ENCODE data around the gene S100A13.

S100A13 gene

DNA sequence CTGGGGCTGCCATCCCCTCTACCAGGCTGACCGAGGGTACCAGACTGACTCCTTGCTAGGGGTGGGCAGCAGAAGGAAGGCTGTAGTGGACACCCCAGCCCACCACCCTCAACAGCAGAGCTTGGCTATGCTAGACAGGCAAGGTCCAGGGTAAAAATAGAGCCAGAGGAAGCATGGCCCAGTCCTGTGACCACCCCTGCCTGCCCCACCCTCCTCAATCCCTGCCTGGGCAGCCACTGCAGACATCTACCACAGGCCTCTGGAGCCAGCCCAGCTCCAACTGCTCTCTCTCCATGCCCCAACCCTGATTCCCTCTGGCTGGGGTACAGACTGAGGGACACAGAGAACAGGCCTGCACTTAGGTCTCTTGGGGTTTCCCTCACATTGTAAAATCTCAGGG, 2.7 kb upstream of the S100A13 start:
- DNase-seq (ENCODE audit: extremely low spot score), result no peak
- CTCF ChIA-PET, result interaction anchor here (0.9 to 6.6 kb wide), 6 partner anchors 12 to 119 kb away, joined by 3 to 105 read pairs (median 4); partner anchors contain the start of gene S100A14
- POLR2A ChIA-PET, result interaction anchor here (0.5 to 0.6 kb wide), 2 partner anchors 67 to 363 kb away, joined by 3 to 5 read pairs; no protein-coding TSS in a partner anchor
- TF ChIP-seq CTCF (IDR thresholded peaks at IDR 0.05; ENCODE audit: control extremely low read depth, extremely low read depth, low read depth, missing control alignments), result no peak

GRCh38 chr1:153629343-153629665, 2.0 kb upstream of the S100A13 start:
- no peak for TF ChIP-seq CTCF (IDR thresholded peaks at IDR 0.05; ENCODE audit: control extremely low read depth, extremely low read depth, low read depth, missing control alignments)
- ChIA-PET CTCF (interaction anchor here (1.2 to 6.6 kb wide), 5 partner anchors 11 to 119 kb away, joined by 4 to 105 read pairs (median 11); partner anchors contain the start of gene S100A14), POLR2A (no interaction called here)
- no peak for DNase-seq (ENCODE audit: extremely low spot score)

DNA sequence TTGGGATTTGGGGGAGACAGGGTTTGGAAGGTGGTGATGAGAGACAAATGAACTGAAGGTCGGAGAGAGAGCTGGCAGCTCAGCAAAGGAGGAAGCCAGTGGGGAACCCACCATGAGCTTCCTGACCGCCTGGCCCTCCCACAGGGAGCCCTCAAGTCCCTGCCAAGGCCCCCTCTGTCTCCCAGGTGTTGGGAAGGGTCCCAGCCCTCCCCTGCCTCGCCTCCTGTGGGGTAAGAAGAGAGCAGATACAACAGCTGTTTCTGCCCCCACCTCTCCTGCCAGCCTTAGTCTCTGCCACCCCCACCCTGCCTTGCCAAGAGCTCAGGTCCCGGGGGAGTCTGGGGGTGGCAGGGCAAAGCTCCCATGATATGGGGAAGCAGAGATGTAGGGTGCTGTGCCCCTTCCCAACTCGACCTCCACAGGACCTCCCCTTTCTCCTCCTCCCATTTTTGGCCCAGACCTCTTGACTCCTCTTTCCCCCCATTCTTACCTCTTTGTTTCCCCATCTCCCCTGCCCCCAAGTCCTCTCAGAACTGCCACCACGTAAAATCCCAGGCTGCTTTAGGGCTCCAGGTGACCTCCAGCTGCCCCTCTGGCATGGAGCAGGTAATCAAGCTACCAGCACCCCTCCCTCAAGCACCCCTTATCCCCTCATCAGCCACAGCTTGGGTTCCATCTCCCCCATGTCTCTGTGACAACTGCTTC, 1.5 kb upstream of the S100A13 start:
- CTCF ChIA-PET, result interaction anchor here (0.7 to 6.6 kb wide), 11 partner anchors 9 to 118 kb away, joined by 3 to 105 read pairs (median 7); partner anchors contain the start of genes S100A14, S100A16 and S100A5
- no peak for DNase-seq (ENCODE audit: extremely low spot score)
- POLR2A ChIA-PET, result interaction anchor here (1.7 kb wide), 1 partner anchor 10 kb away, joined by 6 read pairs; no protein-coding TSS in a partner anchor
- no peak for TF ChIP-seq CTCF (IDR thresholded peaks at IDR 0.05; ENCODE audit: control extremely low read depth, extremely low read depth, low read depth, missing control alignments)

DNA sequence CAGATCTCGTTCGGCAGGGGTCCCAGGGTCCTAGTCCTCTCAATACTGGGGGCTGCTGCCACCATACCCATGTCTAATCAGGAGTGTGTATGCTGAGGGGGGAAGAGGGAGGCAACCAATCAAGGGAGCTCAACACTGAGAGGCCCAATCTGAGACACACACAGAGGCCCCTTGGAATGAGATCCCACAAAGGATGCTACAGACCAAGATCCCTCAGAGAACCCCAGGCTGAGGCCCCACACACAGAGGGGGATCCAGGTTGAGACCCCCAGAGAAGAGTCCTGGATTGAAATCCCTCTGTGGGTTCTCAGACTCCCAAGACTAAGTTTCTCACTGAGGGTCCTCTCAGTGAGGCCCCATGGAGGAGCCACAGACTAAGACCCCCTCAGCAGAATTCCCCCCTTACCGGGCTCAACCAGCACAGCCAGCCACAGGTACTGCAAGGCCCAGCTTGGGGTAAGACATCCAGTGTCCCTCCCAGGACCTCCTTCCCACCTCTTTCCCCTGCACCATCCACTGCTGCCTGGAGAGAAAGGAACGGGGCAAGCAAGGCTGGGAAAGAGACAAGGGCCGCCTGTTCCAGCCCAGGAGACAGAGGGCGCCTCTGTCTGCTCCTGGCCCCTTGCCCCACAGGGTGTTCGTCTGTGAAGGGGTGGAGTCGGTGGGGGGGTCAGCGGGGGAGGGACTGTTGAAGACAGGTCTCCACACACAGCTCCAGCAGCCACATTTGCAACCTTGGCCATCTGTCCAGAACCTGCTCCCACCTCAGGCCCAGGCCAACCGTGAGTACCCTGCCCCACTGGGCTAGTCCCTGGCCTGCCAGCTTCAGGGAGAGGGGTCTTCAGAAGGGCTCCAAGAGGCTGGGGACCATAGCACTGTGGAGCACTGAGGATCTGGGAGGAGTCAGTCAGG, 666 bp upstream of the S100A13 start, which contains the start of gene S100A1:
TSS of gene S100A1 (plus strand) at position 720 of the 912 bp plus-strand sequence. CDS start 2,088 bp downstream, outside the sequence.
- no peak for DNase-seq (ENCODE audit: extremely low spot score)
- ChIA-PET CTCF (interaction anchor here (0.7 to 6.6 kb wide), 25 partner anchors 9 to 272 kb away, joined by 3 to 105 read pairs (median 4); partner anchors contain the start of genes S100A14, S100A16, S100A5 and S100A6), POLR2A (interaction anchor here (1.1 to 1.7 kb wide), 2 partner anchors 10 to 56 kb away, joined by 3 to 6 read pairs; no protein-coding TSS in a partner anchor)
- TF ChIP-seq CTCF (IDR thresholded peaks at IDR 0.05; ENCODE audit: control extremely low read depth, extremely low read depth, low read depth, missing control alignments), result no peak

DNA sequence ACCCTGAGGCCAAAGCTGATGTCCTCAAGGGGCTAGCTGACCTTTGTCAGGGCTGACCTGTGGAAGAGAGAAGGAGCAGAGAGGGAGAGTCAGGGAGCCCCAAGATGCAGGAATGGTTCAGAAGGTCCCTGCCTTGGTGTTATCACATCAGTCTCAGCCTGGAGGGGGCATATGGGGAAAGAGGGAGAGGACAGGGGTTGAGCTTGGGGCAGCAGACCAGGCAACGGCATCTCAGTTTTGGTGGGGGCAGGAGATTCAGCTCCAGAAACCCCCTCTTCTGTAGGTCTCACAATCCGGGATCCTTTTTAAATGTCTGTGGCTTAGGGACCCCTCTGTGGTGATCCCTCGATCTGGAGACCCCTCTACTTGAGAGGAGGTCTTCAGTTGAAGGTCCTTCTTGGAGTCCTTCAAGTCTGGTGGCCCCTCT, 815 bp downstream of the S100A13 start:
- no peak for TF ChIP-seq CTCF (IDR thresholded peaks at IDR 0.05; ENCODE audit: control extremely low read depth, extremely low read depth, low read depth, missing control alignments)
- CTCF ChIA-PET, result interaction anchor here (0.8 to 6.6 kb wide), 18 partner anchors 8 to 131 kb away, joined by 3 to 105 read pairs (median 4); partner anchors contain the start of genes S100A14, S100A16 and S100A6
- POLR2A ChIA-PET, result no interaction called here
- DNase-seq (ENCODE audit: extremely low spot score), result no peak
